Activated CD8-positive, alpha-beta memory T cell treated with anti-CD3 and anti-CD28 coated beads, Interleukin-2, amount 50 U/mL, for 48 hours (primary cell): ENCODE measurements around the gene GDAP1L1.
"Not testable (repeated sequence)": the region's sequence is repeated elsewhere in the genome, so short reads cannot be mapped to it uniquely, and the experiment has no call there.

Experiments used
- DNase-seq: peaks from one replicate; pipeline ENCODE4 v3.0.0-alpha.2; 2020

GDAP1L1 gene

GRCh38 chr20:44221368-44221954, 25.6 kb upstream of the GDAP1L1 start:
- no peak for DNase-seq

GRCh38 chr20:44222027-44222426, 25.1 kb upstream of the GDAP1L1 start:
- DNase-seq = no peak

- DNase-seq = no peak
Measured at GRCh38 chr20:44222633-44223368, 24.3 kb upstream of the GDAP1L1 start.

- DNase-seq = no peak
Measured at GRCh38 chr20:44223721-44224120, 23.4 kb upstream of the GDAP1L1 start.

- DNase-seq = no peak
Measured at GRCh38 chr20:44224637-44225036, 22.5 kb upstream of the GDAP1L1 start.

GRCh38 chr20:44228465-44229258, 18.4 kb upstream of the GDAP1L1 start:
- no peak for DNase-seq

- no peak for DNase-seq
Measured at GRCh38 chr20:44231193-44231592, 15.9 kb upstream of the GDAP1L1 start.

GRCh38 chr20:44231713-44232468, 15.2 kb upstream of the GDAP1L1 start:
- DNase-seq = no peak

GRCh38 chr20:44232469-44232856, 14.6 kb upstream of the GDAP1L1 start:
- not testable (repeated sequence) for DNase-seq

GRCh38 chr20:44233436-44234016, 13.6 kb upstream of the GDAP1L1 start:
- DNase-seq = no peak

- DNase-seq = no peak
Measured at GRCh38 chr20:44234566-44235317, 12.4 kb upstream of the GDAP1L1 start.

GRCh38 chr20:44235702-44236101, 11.4 kb upstream of the GDAP1L1 start:
- no peak for DNase-seq

GRCh38 chr20:44236840-44237239, 10.3 kb upstream of the GDAP1L1 start:
- not testable (repeated sequence) for DNase-seq

GRCh38 chr20:44241796-44242195, 5.3 kb upstream of the GDAP1L1 start:
- DNase-seq = no peak

GRCh38 chr20:44245977-44246376, 1.1 kb upstream of the GDAP1L1 start:
- no peak for DNase-seq

- DNase-seq = peak; percentile 61
Measured at GRCh38 chr20:44247586-44248409, 690 bp downstream of the GDAP1L1 start.

GRCh38 chr20:44248410-44248759, 1.3 kb downstream of the GDAP1L1 start:
- DNase-seq = no peak

- DNase-seq = no peak
Measured at GRCh38 chr20:44251284-44251683, 4.2 kb downstream of the GDAP1L1 start.

- DNase-seq = no peak
Measured at GRCh38 chr20:44253528-44253927, 6.4 kb downstream of the GDAP1L1 start.

GRCh38 chr20:44254073-44254472, 7.0 kb downstream of the GDAP1L1 start:
- no peak for DNase-seq

- no peak for DNase-seq
Measured at GRCh38 chr20:44255942-44256341, 8.8 kb downstream of the GDAP1L1 start.
